ENCODE measurements around the gene CRYZ.

CRYZ gene

DNA sequence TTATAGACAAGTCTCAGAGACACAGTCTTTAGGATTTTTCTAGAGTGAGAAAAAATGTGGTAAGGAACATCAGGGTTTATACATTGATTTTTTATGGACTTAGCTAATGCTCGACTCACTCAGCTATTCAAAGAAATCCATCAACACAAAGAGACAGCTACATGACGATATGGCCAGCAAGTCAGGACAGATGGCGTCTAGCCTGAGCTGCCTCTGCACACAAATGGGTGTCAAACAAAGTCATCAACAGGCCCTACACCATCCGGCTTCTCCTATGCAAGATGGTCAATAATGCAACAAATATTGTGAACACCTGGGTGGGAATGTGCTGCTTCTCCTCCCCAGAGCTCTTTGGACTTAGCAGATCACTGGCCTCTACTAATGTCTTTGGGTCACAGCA is 45.9 kb downstream of the CRYZ start:
- Histone ChIP-seq H2AFZ (ENCODE audit: low read depth) (no peak overlapping the region), H3K27ac (no peak overlapping the region), H4K20me1 (ENCODE audit: insufficient read depth) (no peaks in the 10 kb centered on the region), H3K4me2 (no peak overlapping the region), H3K4me1 (ENCODE audit: low read depth, poor library complexity, severe bottlenecking) (peaks cover 12% of the 10 kb centered on the region), H3K79me2 (ENCODE audit: insufficient read depth, low read depth) (no peaks in the 10 kb centered on the region), H3K9ac (no peak overlapping the region), H3K4me3 (IDR thresholded peaks at IDR 0.05; ENCODE audit: insufficient read depth, low read depth, low read length) (no peak overlapping the region), H3K27me3 (ENCODE audit: insufficient read depth, low read depth) (no peaks in the 10 kb centered on the region), H3K36me3 (ENCODE audit: insufficient read depth) (no peaks in the 10 kb centered on the region)
- TF ChIP-seq, protein P1, sequence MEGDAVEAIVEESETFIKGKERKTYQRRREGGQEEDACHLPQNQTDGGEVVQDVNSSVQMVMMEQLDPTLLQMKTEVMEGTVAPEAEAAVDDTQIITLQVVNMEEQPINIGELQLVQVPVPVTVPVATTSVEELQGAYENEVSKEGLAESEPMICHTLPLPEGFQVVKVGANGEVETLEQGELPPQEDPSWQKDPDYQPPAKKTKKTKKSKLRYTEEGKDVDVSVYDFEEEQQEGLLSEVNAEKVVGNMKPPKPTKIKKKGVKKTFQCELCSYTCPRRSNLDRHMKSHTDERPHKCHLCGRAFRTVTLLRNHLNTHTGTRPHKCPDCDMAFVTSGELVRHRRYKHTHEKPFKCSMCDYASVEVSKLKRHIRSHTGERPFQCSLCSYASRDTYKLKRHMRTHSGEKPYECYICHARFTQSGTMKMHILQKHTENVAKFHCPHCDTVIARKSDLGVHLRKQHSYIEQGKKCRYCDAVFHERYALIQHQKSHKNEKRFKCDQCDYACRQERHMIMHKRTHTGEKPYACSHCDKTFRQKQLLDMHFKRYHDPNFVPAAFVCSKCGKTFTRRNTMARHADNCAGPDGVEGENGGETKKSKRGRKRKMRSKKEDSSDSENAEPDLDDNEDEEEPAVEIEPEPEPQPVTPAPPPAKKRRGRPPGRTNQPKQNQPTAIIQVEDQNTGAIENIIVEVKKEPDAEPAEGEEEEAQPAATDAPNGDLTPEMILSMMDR (conservative IDR thresholded peaks at IDR 0.05; ENCODE audit: low read depth, low read length), result no peak

DNA sequence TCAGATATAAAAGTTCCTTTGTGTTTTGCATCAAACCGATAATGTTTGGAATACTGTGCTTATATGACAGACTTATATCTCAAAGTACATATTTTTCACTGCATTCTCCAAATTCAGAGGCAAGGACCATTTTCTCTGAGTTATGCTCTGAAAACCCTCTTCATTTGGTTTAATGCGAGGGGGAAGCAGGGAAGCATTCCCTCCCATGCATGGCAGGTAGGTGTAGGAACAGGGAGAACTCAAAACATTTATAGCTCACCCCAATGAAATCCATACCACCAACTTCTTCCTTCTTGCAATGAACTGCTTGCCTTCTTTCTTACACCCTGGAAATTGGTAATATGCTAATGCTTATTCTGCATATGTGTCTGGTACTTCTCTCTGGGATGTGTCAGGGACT is 48.5 kb downstream of the CRYZ start:
- Histone ChIP-seq H3K4me2 (no peak overlapping the region), H2AFZ (ENCODE audit: low read depth) (no peak overlapping the region), H3K4me3 (IDR thresholded peaks at IDR 0.05; ENCODE audit: insufficient read depth, low read depth, low read length) (no peak overlapping the region), H3K4me1 (ENCODE audit: low read depth, poor library complexity, severe bottlenecking) (peaks cover 3% of the 10 kb centered on the region), H3K36me3 (ENCODE audit: insufficient read depth) (no peaks in the 10 kb centered on the region), H3K79me2 (ENCODE audit: insufficient read depth, low read depth) (no peaks in the 10 kb centered on the region), H3K9ac (no peak overlapping the region), H3K27ac (no peak overlapping the region), H4K20me1 (ENCODE audit: insufficient read depth) (no peaks in the 10 kb centered on the region), H3K27me3 (ENCODE audit: insufficient read depth, low read depth) (no peaks in the 10 kb centered on the region)
- TF ChIP-seq, protein P1 (conservative IDR thresholded peaks at IDR 0.05; ENCODE audit: low read depth, low read length), result no peak

DNA sequence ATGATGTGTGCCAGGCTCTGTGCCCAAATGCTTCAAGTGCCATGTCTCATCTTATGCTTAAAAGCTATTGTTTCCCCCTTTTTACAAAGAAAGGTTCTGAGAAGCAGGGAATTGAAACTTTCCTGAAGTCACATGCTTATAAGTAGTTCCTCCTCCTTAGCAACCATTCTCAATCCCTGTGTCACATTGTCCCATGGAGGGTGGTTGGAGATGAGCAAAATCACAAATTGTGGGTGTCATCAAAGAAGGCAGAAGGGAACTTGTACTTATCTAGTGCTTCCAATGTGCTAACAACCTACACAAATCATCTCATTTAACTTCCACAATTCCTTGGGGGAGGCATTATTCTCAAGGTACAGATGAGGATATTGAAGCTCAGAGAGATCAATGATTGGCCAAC is 49.2 kb downstream of the CRYZ start:
- no peaks in the 10 kb centered on the region for H3K36me3 ChIP-seq (ENCODE audit: insufficient read depth)

DNA sequence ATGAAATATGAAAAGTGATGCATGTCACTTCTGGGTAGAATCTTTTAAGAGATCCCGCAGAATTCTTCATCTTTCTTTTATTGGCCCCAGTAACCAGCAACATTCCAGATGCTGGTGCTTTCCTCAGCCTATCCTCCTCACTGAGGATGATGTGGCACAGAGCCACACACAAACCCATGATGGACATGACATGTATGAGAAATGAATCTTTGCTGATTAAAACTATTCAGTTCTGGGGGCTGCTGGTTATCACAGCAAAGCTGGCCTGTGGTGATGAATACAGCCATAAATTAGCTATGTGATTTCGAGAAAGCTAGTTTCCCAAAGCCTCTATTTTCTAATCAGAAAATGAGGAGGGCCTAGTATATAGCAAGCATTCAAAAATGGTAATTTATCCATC is 51.0 kb downstream of the CRYZ start:
- Histone ChIP-seq H2AFZ (ENCODE audit: low read depth) (no peak overlapping the region), H4K20me1 (ENCODE audit: insufficient read depth) (no peaks in the 10 kb centered on the region), H3K79me2 (ENCODE audit: insufficient read depth, low read depth) (no peaks in the 10 kb centered on the region), H3K36me3 (ENCODE audit: insufficient read depth) (no peaks in the 10 kb centered on the region), H3K4me3 (IDR thresholded peaks at IDR 0.05; ENCODE audit: insufficient read depth, low read depth, low read length) (no peak overlapping the region), H3K9ac (no peak overlapping the region), H3K4me2 (no peak overlapping the region), H3K27ac (no peak overlapping the region), H3K27me3 (ENCODE audit: insufficient read depth, low read depth) (no peaks in the 10 kb centered on the region), H3K4me1 (ENCODE audit: low read depth, poor library complexity, severe bottlenecking) (no peaks in the 10 kb centered on the region)
- TF ChIP-seq, protein P1 (conservative IDR thresholded peaks at IDR 0.05; ENCODE audit: low read depth, low read length), result no peak

More for the DNA sequence above, 49.2 kb downstream of the CRYZ start:
- Histone ChIP-seq H2AFZ (ENCODE audit: low read depth) (no peak overlapping the region), H3K4me1 (ENCODE audit: low read depth, poor library complexity, severe bottlenecking) (no peaks in the 10 kb centered on the region), H4K20me1 (ENCODE audit: insufficient read depth) (no peaks in the 10 kb centered on the region), H3K4me2 (no peak overlapping the region), H3K27ac (no peak overlapping the region), H3K4me3 (IDR thresholded peaks at IDR 0.05; ENCODE audit: insufficient read depth, low read depth, low read length) (no peak overlapping the region), H3K9ac (no peak overlapping the region), H3K79me2 (ENCODE audit: insufficient read depth, low read depth) (no peaks in the 10 kb centered on the region), H3K27me3 (ENCODE audit: insufficient read depth, low read depth) (no peaks in the 10 kb centered on the region)
- TF ChIP-seq, protein P1 (conservative IDR thresholded peaks at IDR 0.05; ENCODE audit: low read depth, low read length), result no peak

All from KMS-11 (cell line).